ENCODE data around the gene ADGRL3. TPM values are rescaled to one million over a fixed set of nuclear protein-coding genes. Genes with fewer than 3 reads are reported as not detected.

Gene ADGRL3
- total and polyA plus RNA-seq, 7 donors, result 0.06 to 2.8 (median 0.42) TPM

- Histone ChIP-seq H3K9me3 (no peaks in the 10 kb centered on the region), H3K4me3 (no peak overlapping the region), H3K36me3 (ENCODE audit: insufficient read depth in 1 of 2, low read depth in 1 of 2) (no peaks in the 10 kb centered on the region), H3K27ac (no peak overlapping the region), H3K27me3 (ENCODE audit: insufficient read depth in 3 of 3, low read length in 2 of 3) (no peaks in the 10 kb centered on the region), H3K4me1 (no peaks in the 10 kb centered on the region)
- ATAC-seq (no peak), DNase-seq (no peak)
- TF ChIP-seq, protein P1, sequence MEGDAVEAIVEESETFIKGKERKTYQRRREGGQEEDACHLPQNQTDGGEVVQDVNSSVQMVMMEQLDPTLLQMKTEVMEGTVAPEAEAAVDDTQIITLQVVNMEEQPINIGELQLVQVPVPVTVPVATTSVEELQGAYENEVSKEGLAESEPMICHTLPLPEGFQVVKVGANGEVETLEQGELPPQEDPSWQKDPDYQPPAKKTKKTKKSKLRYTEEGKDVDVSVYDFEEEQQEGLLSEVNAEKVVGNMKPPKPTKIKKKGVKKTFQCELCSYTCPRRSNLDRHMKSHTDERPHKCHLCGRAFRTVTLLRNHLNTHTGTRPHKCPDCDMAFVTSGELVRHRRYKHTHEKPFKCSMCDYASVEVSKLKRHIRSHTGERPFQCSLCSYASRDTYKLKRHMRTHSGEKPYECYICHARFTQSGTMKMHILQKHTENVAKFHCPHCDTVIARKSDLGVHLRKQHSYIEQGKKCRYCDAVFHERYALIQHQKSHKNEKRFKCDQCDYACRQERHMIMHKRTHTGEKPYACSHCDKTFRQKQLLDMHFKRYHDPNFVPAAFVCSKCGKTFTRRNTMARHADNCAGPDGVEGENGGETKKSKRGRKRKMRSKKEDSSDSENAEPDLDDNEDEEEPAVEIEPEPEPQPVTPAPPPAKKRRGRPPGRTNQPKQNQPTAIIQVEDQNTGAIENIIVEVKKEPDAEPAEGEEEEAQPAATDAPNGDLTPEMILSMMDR (IDR thresholded peaks at IDR 0.05), result no peak
- WGBS, 3 donors, result 95 to 97% (median 96%) methylated on average over 1 of the region's 1 CpG
- intact Hi-C loops (cut with DNase I), result no loop called here
Measured at GRCh38 chr4:61312526-61312925, 112.4 kb downstream of the ADGRL3 start.

GRCh38 chr4:61318431-61318830, 118.3 kb downstream of the ADGRL3 start:
- Histone ChIP-seq H3K4me3 (no peak overlapping the region), H3K4me1 (no peaks in the 10 kb centered on the region), H3K9me3 (no peaks in the 10 kb centered on the region), H3K27me3 (ENCODE audit: insufficient read depth in 3 of 3, low read length in 2 of 3) (no peaks in the 10 kb centered on the region), H3K36me3 (ENCODE audit: insufficient read depth in 1 of 2, low read depth in 1 of 2) (no peaks in the 10 kb centered on the region), H3K27ac (no peak overlapping the region)
- TF ChIP-seq, protein P1 (IDR thresholded peaks at IDR 0.05), result no peak
- WGBS, 3 donors, result 93 to 97% (median 94%) methylated on average over 1 of the region's 1 CpG
- intact Hi-C loops (cut with DNase I), result no loop called here
- no peak for DNase-seq
- no peak for ATAC-seq

- no peak overlapping the region for H3K4me3 ChIP-seq
- intact Hi-C loops (cut with DNase I), result no loop called here
- ATAC-seq, result no peak
- no peaks in the 10 kb centered on the region for H3K4me1 ChIP-seq
- no peaks in the 10 kb centered on the region for H3K9me3 ChIP-seq
- no peak for DNase-seq
- H3K27ac ChIP-seq, result no peak overlapping the region
- TF ChIP-seq, protein P1 (IDR thresholded peaks at IDR 0.05), result no peak
- H3K36me3 ChIP-seq (ENCODE audit: insufficient read depth in 1 of 2, low read depth in 1 of 2), result no peaks in the 10 kb centered on the region
- H3K27me3 ChIP-seq (ENCODE audit: insufficient read depth in 3 of 3, low read length in 2 of 3), result no peaks in the 10 kb centered on the region
Measured at GRCh38 chr4:61319156-61319555, 119.0 kb downstream of the ADGRL3 start.

DNA sequence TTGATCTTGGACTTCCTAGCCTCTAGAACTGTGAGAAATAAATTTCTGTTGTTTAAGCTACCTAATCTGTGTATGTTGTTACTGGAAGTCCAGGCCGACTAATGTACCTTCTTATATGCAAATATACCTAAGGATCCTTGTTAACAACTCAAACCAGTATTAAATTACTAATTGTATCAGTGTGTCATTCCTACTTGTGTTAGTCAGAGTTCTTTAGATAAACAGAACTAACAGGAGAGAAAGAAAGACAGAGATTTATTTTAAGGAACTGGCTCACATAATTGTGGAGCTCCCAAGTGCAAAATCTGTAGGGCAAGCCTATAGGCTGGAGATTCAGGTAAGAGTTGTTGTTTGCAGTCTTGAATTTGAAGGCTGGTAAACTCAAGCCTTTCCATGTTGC, 120.0 kb downstream of the ADGRL3 start:
- ATAC-seq, result no peak
- no peak overlapping the region for H3K4me3 ChIP-seq
- H3K4me1 ChIP-seq, result no peaks in the 10 kb centered on the region
- no peaks in the 10 kb centered on the region for H3K36me3 ChIP-seq (ENCODE audit: insufficient read depth in 1 of 2, low read depth in 1 of 2)
- no peak for DNase-seq
- no peaks in the 10 kb centered on the region for H3K9me3 ChIP-seq
- TF ChIP-seq, protein P1 (IDR thresholded peaks at IDR 0.05), result no peak
- WGBS, 3 donors, result 78 to 93% (median 81%) methylated on average over 1 of the region's 1 CpG
- no peaks in the 10 kb centered on the region for H3K27me3 ChIP-seq (ENCODE audit: insufficient read depth in 3 of 3, low read length in 2 of 3)
- H3K27ac ChIP-seq, result no peak overlapping the region
- intact Hi-C loops (cut with DNase I), result no loop called here

- Histone ChIP-seq H3K27ac (no peak overlapping the region), H3K27me3 (ENCODE audit: insufficient read depth in 3 of 3, low read length in 2 of 3) (no peaks in the 10 kb centered on the region), H3K4me3 (no peak overlapping the region), H3K36me3 (ENCODE audit: insufficient read depth in 1 of 2, low read depth in 1 of 2) (no peaks in the 10 kb centered on the region), H3K4me1 (no peaks in the 10 kb centered on the region), H3K9me3 (no peaks in the 10 kb centered on the region)
- no peak for ATAC-seq
- 45 to 55% (median 52%) methylated on average over 1 of the region's 1 CpG for WGBS, 3 donors
- TF ChIP-seq, protein P1 (IDR thresholded peaks at IDR 0.05), result no peak
- DNase-seq, result no peak
- intact Hi-C loops (cut with DNase I), result no loop called here
Measured at GRCh38 chr4:61320631-61321030, 120.5 kb downstream of the ADGRL3 start.

Data from psoas muscle (tissue), 8 donors.